ENCODE measurements around the gene CDK5RAP2. TPM values are rescaled to one million over a fixed set of nuclear protein-coding genes. Genes with fewer than 3 reads are reported as not detected.

Gene CDK5RAP2
- total RNA-seq, 4 donors from 2014 or later = 27.3 to 158 (median 45.1) TPM

Other genes with a start within 250 kb of the CDK5RAP2 start
- 10 to 100 TPM in 2 of 4 donors, 1 to 10 TPM in 2; 8.1 to 15.1 (median 11.5) TPM for gene MEGF9, start 134.3 kb upstream of the CDK5RAP2 start, total RNA-seq
- 10 to 100 TPM; 70.5 to 93.3 (median 82.8) TPM for gene FBXW2, start 213.2 kb upstream of the CDK5RAP2 start, total RNA-seq

Data from Peyer's patch (tissue), 4 donors.